K562 (cell line): Measurements from ENCODE around the gene NUTF2. TPM values are rescaled to one million over a fixed set of nuclear protein-coding genes. Genes with fewer than 3 reads are reported as not detected.
A peak's percentile ranks its signal among the peaks of the same experiment; 100 is the strongest.

Experiments used
- ARNT ChIP-seq, 2 experiments: fragments of 450-650 bp; IDR thresholded peaks; 2 replicates each; pipeline ENCODE4 v1.6.1; 2016; ENCODE audit warnings: mild to moderate bottlenecking in 1 of 2
- BRD4 ChIP-seq: fragments of 200-600 bp; sonication (generic); IDR thresholded peaks from 2 replicates; pipeline ENCODE4 v1.6.1; 2017; ENCODE audit warnings: inconsistent platforms
- CCNT2 ChIP-seq: IDR thresholded peaks from 2 replicates; pipeline ENCODE4 v1.6.1; 2011; ENCODE audit warnings: borderline replicate concordance, low read depth, mild to moderate bottlenecking, moderate library complexity, mixed read lengths, low read length; ENCODE audit not compliant: insufficient read length; ENCODE audit errors: extremely low read depth
- CREM ChIP-seq: IDR thresholded peaks from 2 replicates; pipeline ENCODE4 v1.6.1; 2014; ENCODE audit warnings: antibody characterized with exemption, low read depth
- FIP1L1 ChIP-seq: fragments of 200-400 bp; formaldehyde crosslinking; IDR thresholded peaks from 2 replicates; pipeline ENCODE4 v1.6.1; 2018; ENCODE audit warnings: mild to moderate bottlenecking, low read depth, low read length; ENCODE audit not compliant: poor library complexity, severe bottlenecking
- FOXA1 ChIP-seq: fragments of 450-650 bp; IDR thresholded peaks from 2 replicates; pipeline ENCODE4 v1.6.1; 2016; ENCODE audit warnings: mild to moderate bottlenecking, borderline replicate concordance
- FOXJ3 ChIP-seq: sonication (generic); formaldehyde crosslinking; IDR thresholded peaks from 2 replicates; pipeline ENCODE4 v1.4.0; 2020; ENCODE audit warnings: mild to moderate bottlenecking, missing genetic modification reagents
- HNRNPL ChIP-seq: fragments of 200-400 bp; formaldehyde crosslinking; IDR thresholded peaks from 2 replicates; pipeline ENCODE4 v1.6.1; 2017; ENCODE audit warnings: low read depth, mild to moderate bottlenecking, low read length
- MAFK ChIP-seq: IDR thresholded peaks from 2 replicates; pipeline ENCODE4 v1.6.1; 2011; ENCODE audit warnings: low read length, improper control_type of control experiment
- NR2C2 ChIP-seq, 2 experiments: fragments of 200-800 bp in 1 of 2; sonication (Bioruptor generic) in 1 of 2; sonication (generic) in 1 of 2; formaldehyde crosslinking in 1 of 2; IDR thresholded peaks; 2 replicates each; pipeline versions ENCODE4 v1.6.1 to v1.8.0; 2016 to 2022; ENCODE audit warnings: mild to moderate bottlenecking in 1 of 2, missing compliant biosample characterization in 1 of 2, missing genetic modification characterization in 1 of 2, missing genetic modification reagents in 1 of 2
- PHB ChIP-seq: fragments of 250-450 bp; sonication (Bioruptor Pico); IDR thresholded peaks from 2 replicates; pipeline ENCODE4 v1.5.0; 2021
- RAD21 ChIP-seq, 2 experiments: fragments of 250-450 bp in 1 of 2; fragments of 450-650 bp in 1 of 2; sonication (Bioruptor Pico) in 1 of 2; formaldehyde crosslinking in 1 of 2; IDR thresholded peaks in 1 of 2; conservative IDR thresholded peaks in 1 of 2; 2 replicates each; pipeline versions ENCODE4 v1.4.0 to v1.8.0; 2020 to 2022; ENCODE audit warnings: mild to moderate bottlenecking in 2 of 2, moderate library complexity in 1 of 2
- RBM22 ChIP-seq: fragments of 200-400 bp; formaldehyde crosslinking; IDR thresholded peaks from 2 replicates; pipeline ENCODE4 v1.6.1; 2018; ENCODE audit warnings: low read length, low read depth; ENCODE audit not compliant: poor library complexity, severe bottlenecking
- SMAD4 ChIP-seq: fragments of 250-450 bp; sonication (Bioruptor Pico); conservative IDR thresholded peaks from 2 replicates; pipeline ENCODE4 v1.8.0; 2021; ENCODE audit warnings: inconsistent platforms, mild to moderate bottlenecking, moderate library complexity
- SRSF9 ChIP-seq: fragments of 200-400 bp; formaldehyde crosslinking; IDR thresholded peaks from 2 replicates; pipeline ENCODE4 v1.6.1; 2017; ENCODE audit warnings: low read depth, low read length, borderline replicate concordance
- ZBTB7A ChIP-seq: IDR thresholded peaks from 2 replicates; pipeline ENCODE4 v1.6.1; 2011; ENCODE audit warnings: low read depth, mild to moderate bottlenecking, low read length, moderate library complexity, borderline replicate concordance; ENCODE audit not compliant: control insufficient read depth
- ZNF232 ChIP-seq: sonication (generic); formaldehyde crosslinking; IDR thresholded peaks from 2 replicates; pipeline ENCODE4 v1.8.0; 2022; ENCODE audit warnings: mild to moderate bottlenecking, missing genetic modification reagents
- ZNF239 ChIP-seq: fragments of 250-450 bp; sonication (Bioruptor Pico); IDR thresholded peaks from 2 replicates; pipeline ENCODE4 v1.4.0; 2020; ENCODE audit warnings: mild to moderate bottlenecking
- ZNF384 ChIP-seq: IDR thresholded peaks from 2 replicates; pipeline ENCODE4 v1.6.1; 2012; ENCODE audit warnings: low read depth, low read length, improper control_type of control experiment
- polyA plus RNA-seq, 8 experiments: library from polyadenylated mRNA; depleted of rRNA in 4 of 8; stranded (reverse) in 5 of 8; unstranded in 3 of 8; fragments of >200 nt; fragmentation: Nextera tagmentation in 2 of 8; fragmentation: Illumina TruSeq in 1 of 8; extraction: Ambion mirVana in 2 of 8; extraction: Trizol in 1 of 8; gene quantifications; 2 replicates each; pipeline versions ENCODE4 v1.2.1 to v1.2.3, GENCODE V29; 2011 to 2014; ENCODE audit warnings: inconsistent platforms in 1 of 8, missing spikeins in 1 of 8
- total RNA-seq, 7 experiments: library from RNA; depleted of rRNA in 6 of 7; stranded (reverse); fragments of >200 nt in 6 of 7; fragmentation: Illumina TruSeq in 2 of 7; extraction: Trizol in 2 of 7; gene quantifications; 2 replicates each; pipeline versions ENCODE4 v1.2.1 to v1.2.3, GENCODE V29; 2011 to 2021; ENCODE audit warnings: low replicate concordance in 1 of 7
- TF ChIP-seq, protein P1 (sequence below): sonication (generic); formaldehyde crosslinking; IDR thresholded peaks from 2 replicates; pipeline ENCODE4 v1.8.1; 2023; ENCODE audit warnings: mild to moderate bottlenecking, missing genetic modification reagents, moderate library complexity
- TF ChIP-seq, protein P2 (sequence below): fragments of 450-650 bp; IDR thresholded peaks from one replicate; pipeline ENCODE4 v1.6.1; 2018; ENCODE audit warnings: mild to moderate bottlenecking, moderate library complexity; ENCODE audit not compliant: partially characterized antibody
- TF ChIP-seq, protein P3 (sequence below): sonication (generic); formaldehyde crosslinking; IDR thresholded peaks from 2 replicates; pipeline ENCODE4 v1.9.0; 2022; ENCODE audit warnings: mild to moderate bottlenecking, missing genetic modification reagents
- TF ChIP-seq, protein P4 (sequence below), 2 experiments: IDR thresholded peaks; 2 replicates each; pipeline ENCODE4 v1.6.1; 2011; ENCODE audit warnings: borderline replicate concordance in 1 of 2, control low read depth in 1 of 2, low read depth in 1 of 2, low read length in 1 of 2, mild to moderate bottlenecking in 1 of 2, mixed read lengths in 1 of 2, moderate library complexity in 1 of 2; ENCODE audit not compliant: insufficient read depth in 1 of 2, insufficient read length in 1 of 2, poor library complexity in 1 of 2, severe bottlenecking in 1 of 2; ENCODE audit errors: extremely low read depth in 1 of 2

The NUTF2 gene
- total and polyA plus RNA-seq, 9 of the 15 experiments (the other 6 are each of a cell fraction or from before 2014, with no cell fraction given): 106 to 248 (median 147) TPM

DNA sequence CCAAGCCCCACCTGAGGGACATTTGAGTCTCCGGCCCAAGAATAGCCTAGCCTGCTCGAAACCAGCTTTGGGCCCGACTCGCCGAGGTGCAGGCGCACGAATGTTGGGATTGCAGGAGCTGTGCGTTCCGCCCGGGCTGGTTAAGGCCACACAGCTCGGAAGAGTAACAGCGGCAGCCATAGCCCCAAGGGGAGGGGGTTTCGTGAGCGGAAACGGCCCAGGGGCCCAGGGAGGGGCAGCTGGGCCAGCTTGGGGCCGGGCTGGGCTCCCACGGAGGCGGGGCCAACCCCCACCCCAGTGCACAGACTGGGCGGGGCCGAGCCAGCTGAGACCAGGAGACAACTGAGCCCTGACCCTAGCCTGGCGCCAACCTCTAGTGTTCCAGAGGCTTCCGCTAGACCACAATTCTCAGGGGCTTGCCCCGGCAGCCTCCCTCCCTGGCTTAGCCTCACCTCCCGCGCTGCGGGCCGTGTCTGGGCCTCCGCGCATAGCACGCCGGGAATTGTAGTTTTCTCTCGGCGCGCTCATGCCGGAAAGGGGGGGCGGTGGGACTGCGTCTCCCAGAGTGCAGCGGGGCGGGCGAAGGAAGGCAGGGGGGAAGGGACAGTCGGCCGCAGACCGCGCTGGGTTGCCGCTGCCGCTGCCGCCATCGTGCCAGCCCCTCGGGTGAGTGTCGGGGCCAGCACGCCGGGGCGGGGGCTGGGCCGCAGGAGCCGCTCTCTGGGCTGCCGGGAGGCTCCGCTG is at the start of gene NUTF2 (continued):
- TF ChIP-seq ZNF384 (no peak), HNRNPL (peak; percentile 52; the same call in 1 of the 2 replicates), ARNT (IDR thresholded peaks at IDR 0.05) (peak in 1 of 2 experiments; percentile 54; a peak in 1 of 4 replicates), FIP1L1 (peak; percentile 89), SRSF9 (no peak), PHB (CRISPR knock-in tag) (no peak), BRD4 (peak; percentile 44; the same call in 1 of the 2 replicates), RBM22 (no peak), CCNT2 (peak; percentile 70), RAD21 (CRISPR knock-in tag; conservative IDR thresholded peaks at IDR 0.05 in 1 of 2, IDR thresholded peaks at IDR 0.05 in 1 of 2) (0 out of 4 replicates have a peak, but pooled peaks of 1 of the 2 experiments have one; percentile 10), ZNF232 (CRISPR knock-in tag) (peak; percentile 14; the same call in 1 of the 2 replicates), CREM (peak; percentile 87), FOXA1 (no peak), ZBTB7A (peak; percentile 19), MAFK (no peak), FOXJ3 (no peak), SMAD4 (CRISPR knock-in tag) (peak; percentile 97), NR2C2 (CRISPR knock-in tag; IDR thresholded peaks at IDR 0.05) (peak; percentile 74), NR2C2 (tag; IDR thresholded peaks at IDR 0.05) (peak; percentile 94), ZNF239 (no peak)
- TF ChIP-seq, protein P1, sequence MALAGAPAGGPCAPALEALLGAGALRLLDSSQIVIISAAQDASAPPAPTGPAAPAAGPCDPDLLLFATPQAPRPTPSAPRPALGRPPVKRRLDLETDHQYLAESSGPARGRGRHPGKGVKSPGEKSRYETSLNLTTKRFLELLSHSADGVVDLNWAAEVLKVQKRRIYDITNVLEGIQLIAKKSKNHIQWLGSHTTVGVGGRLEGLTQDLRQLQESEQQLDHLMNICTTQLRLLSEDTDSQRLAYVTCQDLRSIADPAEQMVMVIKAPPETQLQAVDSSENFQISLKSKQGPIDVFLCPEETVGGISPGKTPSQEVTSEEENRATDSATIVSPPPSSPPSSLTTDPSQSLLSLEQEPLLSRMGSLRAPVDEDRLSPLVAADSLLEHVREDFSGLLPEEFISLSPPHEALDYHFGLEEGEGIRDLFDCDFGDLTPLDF (CRISPR knock-in tag): peak; percentile 85
- TF ChIP-seq, protein P2, sequence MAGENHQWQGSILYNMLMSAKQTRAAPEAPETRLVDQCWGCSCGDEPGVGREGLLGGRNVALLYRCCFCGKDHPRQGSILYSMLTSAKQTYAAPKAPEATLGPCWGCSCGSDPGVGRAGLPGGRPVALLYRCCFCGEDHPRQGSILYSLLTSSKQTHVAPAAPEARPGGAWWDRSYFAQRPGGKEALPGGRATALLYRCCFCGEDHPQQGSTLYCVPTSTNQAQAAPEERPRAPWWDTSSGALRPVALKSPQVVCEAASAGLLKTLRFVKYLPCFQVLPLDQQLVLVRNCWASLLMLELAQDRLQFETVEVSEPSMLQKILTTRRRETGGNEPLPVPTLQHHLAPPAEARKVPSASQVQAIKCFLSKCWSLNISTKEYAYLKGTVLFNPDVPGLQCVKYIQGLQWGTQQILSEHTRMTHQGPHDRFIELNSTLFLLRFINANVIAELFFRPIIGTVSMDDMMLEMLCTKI: no peak
- TF ChIP-seq, protein P3, sequence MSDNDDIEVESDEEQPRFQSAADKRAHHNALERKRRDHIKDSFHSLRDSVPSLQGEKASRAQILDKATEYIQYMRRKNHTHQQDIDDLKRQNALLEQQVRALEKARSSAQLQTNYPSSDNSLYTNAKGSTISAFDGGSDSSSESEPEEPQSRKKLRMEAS (CRISPR knock-in tag): peak; percentile 88
- TF ChIP-seq, protein P4, sequence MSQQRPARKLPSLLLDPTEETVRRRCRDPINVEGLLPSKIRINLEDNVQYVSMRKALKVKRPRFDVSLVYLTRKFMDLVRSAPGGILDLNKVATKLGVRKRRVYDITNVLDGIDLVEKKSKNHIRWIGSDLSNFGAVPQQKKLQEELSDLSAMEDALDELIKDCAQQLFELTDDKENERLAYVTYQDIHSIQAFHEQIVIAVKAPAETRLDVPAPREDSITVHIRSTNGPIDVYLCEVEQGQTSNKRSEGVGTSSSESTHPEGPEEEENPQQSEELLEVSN (IDR thresholded peaks at IDR 0.05; ENCODE audit: borderline replicate concordance in 1 of 2, extremely low read depth in 1 of 2, insufficient read depth in 1 of 2, insufficient read length in 1 of 2, low read depth in 1 of 2, low read length in 1 of 2, poor library complexity in 1 of 2, severe bottlenecking in 1 of 2): peak in 1 of 2 experiments; percentile 64
